GM19239 (cell line): Measurements from ENCODE around the gene FBXL4.

ENCODE experiments used
- DNase-seq: peaks from one replicate; pipeline ENCODE4 v3.0.0; 2011; ENCODE audit warnings: low spot score; ENCODE audit not compliant: insufficient read length
- FAIRE-seq: peaks from 2 replicates; lab custom pipeline; 2011; peaks lifted over from hg19 to GRCh38; lab: Jason Lieb, UNC

The FBXL4 gene

DNA sequence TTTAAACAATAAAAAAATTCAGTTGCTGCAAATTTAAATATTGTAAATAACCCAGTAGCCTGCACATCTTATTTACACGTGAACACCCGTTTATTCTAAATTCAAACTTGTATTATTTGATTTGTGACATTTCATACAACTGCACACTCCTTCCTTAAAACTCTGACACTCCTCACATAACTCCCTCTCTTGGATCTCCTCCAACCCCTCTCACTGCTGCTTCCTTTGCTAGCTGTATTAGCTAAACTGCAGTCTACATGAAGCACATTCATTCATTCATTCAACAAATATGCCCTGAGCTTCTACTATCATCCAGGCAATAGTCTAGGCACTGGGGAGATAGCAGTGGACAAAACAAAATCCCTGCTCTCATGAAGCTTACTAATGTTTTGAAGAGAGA is 47.0 kb downstream of the FBXL4 start:
- DNase-seq, result no peak
- no peak for FAIRE-seq

DNA sequence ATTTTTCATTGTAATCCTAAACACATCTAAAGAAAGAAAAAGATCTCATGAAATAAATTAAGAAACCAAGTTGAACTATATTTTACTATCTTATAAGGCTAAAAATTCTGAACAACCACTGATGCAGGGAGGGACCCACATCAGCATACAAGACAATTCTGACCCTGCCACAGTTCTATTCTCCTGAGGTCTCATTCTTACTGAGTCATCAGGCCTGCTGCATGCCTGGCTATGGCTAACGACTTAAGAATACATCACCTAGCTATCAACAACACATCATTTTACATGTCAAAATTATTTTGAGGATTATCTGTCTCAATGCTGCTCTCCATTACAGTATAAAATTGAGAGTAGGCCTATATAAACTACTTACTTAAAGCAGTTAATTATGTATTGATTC is 52.9 kb downstream of the FBXL4 start:
- DNase-seq (no peak), FAIRE-seq (no peak)

DNA sequence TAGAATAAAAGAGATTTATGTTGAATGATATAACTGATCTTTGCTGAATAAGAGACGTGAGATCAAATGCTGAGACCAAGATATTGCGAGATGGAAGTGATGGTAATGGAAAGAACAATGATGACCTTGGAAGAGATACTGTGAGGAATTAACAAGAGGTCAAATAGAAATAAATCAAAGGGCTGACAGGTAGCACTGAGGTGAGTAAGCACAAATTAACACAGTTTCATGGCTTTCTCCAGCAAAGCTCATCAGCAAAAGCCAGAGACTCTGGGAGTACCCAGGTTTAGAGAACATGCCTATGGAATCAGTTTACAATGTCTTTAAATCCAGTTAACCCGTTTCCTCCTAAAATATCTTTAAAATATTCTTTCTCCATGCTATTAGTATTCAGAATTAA is 60.1 kb downstream of the FBXL4 start:
- FAIRE-seq (no peak), DNase-seq (no peak)

DNA sequence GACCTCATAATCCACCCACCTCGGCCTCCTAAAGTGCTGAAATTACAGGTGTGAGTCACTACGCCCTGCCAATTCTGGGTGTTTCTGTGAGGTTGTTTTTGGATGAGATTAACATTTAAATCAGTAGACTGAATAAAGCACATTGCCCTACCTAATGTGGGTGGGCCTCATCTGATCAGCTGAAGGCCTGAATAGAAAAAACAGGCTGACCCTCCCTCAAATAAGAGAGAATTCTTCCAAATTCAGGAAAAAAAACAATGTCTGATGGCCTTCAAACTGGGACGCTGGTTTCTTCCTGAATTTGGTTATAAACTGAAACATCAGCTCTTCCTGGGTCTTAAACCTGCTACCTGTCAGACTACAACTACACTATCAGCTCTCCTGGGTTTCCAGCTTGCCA is 62.4 kb downstream of the FBXL4 start:
- DNase-seq (no peak), FAIRE-seq (no peak)

DNA sequence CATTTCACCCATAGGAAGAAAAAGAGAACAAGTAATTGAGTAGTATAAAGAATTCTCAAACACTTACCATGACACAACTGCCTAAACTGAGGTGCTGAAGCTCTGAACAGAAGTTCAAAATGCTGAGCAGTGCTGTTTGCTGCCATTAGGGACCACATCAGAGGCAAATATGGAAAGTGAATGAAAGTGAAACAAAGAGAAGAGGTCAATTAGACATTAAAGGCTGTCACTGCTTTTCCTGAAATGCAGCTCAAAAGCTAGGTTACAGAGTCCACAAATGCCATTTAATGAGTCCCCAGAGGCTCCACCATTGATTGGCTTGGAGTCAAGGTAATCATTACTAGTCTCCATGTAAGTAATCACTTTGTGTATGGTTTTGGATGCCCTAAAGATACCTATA is 67.3 kb downstream of the FBXL4 start:
- no peak for FAIRE-seq
- no peak for DNase-seq

DNA sequence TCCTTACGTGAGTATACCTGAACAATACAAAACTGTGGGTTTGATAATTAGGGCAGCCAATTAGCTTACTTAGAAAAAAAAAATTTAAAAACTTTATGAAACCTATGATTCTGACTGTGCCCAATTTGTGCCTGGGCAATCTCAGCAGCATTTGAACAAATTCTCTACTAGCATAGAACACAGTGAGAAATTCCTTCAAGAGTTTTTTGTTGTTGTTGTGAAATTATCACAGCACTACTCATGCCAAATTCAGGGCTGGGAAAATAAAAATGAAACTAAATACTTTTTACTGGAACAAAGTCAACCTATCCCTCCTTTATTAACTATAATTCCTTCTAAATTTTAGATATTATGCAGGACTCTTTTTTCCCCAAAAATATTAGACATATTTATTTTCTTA is 70.5 kb downstream of the FBXL4 start:
- DNase-seq (no peak), FAIRE-seq (no peak)

DNA sequence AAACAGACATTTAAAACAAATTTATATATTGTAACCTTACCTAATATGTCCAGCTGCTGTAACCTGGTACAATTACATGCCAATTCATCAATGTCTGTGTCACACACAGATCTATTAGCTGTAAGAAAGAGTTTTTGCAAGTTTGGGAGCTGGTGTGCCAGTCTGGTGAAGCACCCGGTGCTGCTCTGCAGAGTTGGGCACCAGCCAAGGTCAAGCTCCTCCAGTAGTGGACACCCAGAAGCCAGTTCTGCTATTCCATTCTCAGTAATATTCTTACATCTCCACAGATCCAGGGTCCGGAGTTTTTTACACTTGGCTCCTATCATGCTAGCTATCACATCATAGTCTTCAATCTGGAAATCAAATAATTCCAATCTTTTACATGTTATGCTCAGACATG is 72.4 kb downstream of the FBXL4 start:
- no peak for FAIRE-seq
- DNase-seq, result no peak

DNA sequence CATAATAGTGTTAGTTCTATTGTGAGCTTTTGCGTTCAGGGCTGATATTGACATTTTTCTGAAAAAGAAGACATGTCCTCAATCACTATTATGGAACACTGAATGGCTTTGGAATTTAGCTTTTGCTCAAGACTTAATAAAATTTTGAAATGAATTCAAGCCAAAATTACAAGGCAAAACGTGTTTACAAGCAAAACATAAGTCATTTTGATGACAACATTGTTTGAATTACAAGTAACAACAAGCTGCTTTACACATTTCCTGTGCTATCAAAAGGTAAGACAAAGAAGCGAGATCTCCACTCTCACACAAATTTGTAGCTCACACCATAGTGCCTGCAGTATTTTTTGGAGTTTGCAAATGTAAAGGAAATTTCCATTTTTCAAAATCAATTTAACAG is 75.9 kb downstream of the FBXL4 start:
- no peak for FAIRE-seq
- DNase-seq, result no peak

DNA sequence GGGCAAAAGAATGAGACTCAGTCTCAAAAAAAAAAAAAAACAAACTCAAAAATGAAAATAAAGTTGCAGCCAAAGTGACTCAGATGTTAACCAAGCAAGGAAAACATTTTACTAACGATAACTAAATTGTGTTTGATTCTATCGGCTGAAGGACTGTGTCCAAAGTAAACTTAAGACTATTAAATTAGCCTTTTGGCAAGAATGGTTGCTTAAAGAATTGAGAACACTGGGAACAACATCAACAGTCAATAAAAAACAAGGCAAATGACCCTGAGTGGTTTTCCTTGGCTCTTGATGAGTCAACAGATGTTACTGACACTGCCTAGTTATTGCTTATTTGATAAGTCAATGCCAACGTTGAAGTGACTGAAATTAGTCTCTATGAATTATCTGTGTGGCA is 76.7 kb downstream of the FBXL4 start:
- DNase-seq (no peak), FAIRE-seq (peak; percentile 18)

DNA sequence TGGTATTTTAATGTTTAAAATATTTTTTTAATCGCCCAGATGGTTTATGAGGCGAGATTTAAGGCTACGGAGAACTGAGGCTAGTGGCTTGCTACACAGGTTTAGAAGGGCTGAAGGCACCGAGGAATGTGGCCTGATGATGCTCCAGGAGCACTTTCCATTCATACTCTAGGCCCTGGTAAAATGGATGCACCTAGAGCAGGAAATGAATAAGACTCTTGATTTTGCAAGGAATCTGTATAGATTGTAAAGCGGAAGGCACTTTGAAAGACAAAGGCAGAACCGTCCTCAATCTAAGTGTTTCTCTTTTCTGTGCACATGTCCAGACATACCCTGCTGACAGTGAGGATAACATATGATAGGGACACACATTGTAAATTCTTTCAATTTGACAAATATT is 83.2 kb downstream of the FBXL4 start:
- FAIRE-seq (peak; percentile 4), DNase-seq (no peak)

DNA sequence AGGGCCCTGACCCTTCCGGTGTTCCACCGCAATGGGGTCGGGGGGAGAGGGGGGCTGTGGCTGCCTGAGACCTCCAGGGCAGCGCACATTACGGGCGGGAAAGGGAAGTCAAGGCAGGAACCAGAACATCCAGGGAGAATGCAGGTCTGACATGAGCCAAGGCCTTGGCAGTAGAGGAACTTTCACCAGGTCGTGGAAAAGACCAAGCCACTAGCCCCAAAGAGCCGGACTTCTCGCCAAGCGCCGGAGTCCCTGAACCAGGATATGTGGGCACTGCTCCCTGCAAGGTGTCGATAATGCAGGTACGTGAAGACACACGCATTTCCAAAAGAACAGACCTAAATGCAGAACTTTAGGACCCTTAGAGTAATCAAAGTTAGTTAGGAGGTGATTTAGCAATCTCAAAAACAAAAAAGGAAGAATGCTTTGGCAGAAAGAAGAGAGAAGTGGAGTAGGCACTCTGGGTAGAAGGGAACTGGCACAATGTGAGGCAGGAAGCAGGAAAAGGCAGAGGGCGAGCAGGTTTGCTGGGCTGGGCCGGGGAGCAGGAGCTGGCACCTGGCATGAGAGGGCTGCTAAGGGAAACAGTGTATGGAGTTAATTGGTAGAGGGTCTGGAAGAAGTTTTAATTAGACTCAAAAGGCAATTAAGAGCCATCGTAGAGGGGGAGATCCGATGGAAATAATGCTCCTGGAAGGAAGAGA is 99.1 kb downstream of the FBXL4 start:
- FAIRE-seq, result peak; percentile 33

DNA sequence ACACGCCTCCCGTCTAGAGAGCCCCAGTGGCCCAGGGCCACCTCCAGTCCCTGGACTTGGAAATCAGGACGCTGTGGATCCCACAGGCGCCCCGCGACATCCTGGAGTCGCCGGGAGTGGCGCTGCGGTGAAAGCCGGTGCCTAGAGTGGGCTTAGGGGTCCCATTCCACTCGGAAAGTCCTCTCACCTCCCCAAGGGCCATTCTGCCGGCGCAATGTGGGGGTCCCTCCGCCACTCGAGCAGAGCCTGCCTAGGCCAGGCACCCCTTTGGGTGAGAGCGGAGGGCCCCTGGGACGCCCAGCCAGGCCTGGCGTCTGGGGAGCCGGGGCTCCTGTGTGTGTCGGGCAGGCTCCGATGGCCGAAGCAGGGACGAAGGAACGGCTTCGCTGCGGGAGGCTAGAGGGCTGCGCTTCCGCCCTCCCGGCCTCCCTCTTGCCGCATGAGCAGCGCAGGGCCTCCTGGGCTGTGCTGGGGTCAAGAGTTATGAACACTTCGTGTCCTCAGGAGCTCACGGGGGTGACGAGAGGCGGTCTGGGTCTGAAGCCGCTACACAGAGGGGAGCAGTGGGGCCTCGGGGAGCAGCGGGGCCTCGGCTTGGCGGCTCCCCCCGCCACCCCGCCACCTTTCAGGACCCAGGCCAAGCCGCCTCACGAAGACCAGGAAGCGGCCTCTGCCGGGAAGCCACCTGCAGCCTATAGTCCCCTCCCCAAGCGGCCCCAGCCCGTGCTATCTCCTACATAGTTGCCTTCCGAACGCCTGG is 99.8 kb downstream of the FBXL4 start:
- FAIRE-seq (no peak), DNase-seq (no peak)

More for the DNA sequence above, 99.1 kb downstream of the FBXL4 start:
- no peak for DNase-seq

DNA sequence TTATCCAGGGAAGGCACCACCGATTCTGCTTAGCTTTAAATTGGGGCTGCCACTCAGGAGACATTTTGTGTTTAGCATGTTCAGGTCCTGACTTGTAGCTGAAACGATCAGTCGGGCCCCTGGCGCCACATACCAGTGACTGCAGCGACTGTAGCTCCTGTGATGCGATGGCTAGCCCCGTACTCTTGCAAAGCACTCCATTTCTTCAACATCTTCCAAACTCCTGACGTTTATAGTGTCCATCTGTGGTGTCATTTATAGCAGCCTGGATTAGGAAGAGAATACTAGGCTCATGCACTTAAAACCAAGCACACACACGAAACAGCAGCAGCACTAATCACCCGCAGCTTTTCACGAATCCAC is 100.3 kb downstream of the FBXL4 start:
- FAIRE-seq (no peak), DNase-seq (no peak)

DNA sequence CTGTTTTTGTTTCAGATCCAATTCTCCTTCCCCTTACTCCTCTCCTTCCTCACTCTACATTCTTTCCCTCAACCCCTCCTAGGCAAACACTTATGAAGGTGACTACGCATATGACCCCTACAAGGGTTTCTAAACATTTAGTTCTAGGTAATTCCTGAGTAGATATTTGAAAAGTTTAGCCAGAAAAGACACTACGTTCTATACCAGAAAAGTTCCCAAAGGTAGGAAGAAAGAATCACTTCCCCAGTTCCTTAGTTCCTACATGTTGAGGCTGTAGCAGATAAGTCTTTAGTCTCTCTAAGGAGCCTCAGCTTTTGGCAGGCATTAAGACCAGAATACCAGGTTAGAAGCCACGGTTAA is 101.7 kb downstream of the FBXL4 start:
- DNase-seq (no peak), FAIRE-seq (no peak)

DNA sequence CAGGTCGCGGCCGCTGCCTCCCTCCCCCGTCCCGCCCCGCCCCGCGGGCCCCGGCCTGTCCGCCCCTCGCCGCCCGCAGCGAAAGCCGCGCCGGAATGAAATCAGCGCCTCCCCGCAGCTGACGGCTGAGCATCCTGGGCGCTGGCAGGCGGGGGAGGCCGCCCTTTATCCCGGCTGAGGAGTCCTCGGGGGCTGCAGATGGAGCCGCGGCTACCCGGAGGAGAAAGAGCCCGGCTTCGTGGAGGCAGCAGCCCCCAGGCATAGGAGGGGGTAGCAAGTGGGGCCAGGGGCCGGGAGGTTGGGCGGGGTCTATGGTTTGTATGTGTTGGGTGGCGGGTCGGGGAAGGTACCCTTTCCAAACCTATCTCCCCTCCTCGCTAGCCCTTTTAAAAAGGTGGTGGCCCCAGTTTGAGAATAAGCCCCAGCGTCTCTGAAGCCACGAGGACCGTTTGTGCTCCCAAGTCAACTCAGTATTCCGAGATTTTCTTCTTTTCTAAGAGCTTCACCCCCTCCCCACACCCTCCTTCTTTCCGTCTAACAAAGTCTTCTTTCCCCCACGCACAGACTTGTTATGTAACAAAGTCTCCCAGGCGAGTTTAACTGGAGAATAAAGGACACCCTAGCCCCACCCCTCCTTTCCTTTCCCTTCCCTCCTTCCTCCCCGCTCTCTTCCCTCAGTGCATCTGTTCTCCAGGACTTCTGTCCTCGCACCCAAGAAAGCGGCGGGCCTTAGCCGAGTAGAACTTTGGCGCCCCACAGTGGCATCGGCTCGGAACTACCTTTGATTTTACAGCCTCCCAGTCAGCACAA is 102.3 kb downstream of the FBXL4 start:
- FAIRE-seq (peak; percentile 95), DNase-seq (peak; percentile 65)

DNA sequence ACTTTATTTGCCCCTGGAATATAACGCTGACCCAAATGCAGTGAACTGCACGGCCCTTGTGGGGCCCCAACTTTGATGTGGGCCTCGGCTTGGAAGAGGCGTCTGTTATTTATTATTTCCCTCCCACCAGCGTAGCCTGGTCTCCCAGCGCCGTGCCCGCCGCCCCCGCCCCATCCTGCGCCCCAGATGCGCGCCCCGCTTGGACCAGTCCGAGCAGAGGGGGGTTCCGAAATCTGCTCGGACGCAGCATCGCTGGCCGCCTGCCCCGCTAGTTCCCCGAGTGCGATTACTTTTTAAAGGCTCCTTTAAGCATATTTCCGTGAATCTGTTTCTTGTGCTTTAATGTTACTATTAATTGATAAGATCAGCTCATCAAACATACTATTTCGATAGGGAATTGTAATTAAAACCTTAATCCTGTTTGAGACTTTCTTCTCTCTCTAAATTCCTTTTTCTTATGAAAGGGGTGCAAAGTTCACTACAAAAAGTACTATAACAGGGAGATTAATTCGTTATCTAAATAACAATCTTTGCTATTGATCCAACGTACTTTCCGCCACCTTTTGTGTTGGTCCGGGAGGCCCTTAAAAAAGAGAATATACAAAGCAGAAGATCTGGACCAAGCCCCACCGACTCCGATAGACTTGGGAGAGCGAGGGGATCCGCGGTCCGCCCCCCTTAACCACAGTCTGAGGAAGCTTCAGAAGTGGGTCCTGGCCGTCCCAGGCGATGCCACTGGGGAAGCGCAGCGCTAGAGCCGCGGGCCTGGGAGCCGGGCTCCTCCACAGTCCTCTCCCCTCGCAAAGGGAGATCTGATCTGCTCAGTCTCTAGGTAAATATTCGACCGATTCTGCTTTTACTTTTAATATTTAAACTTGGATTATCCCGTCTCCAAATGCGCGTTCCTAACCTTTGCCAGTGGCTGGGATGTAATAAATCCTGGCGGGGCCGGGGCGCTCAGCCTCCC is 103.2 kb downstream of the FBXL4 start:
- DNase-seq (no peak), FAIRE-seq (no peak)

DNA sequence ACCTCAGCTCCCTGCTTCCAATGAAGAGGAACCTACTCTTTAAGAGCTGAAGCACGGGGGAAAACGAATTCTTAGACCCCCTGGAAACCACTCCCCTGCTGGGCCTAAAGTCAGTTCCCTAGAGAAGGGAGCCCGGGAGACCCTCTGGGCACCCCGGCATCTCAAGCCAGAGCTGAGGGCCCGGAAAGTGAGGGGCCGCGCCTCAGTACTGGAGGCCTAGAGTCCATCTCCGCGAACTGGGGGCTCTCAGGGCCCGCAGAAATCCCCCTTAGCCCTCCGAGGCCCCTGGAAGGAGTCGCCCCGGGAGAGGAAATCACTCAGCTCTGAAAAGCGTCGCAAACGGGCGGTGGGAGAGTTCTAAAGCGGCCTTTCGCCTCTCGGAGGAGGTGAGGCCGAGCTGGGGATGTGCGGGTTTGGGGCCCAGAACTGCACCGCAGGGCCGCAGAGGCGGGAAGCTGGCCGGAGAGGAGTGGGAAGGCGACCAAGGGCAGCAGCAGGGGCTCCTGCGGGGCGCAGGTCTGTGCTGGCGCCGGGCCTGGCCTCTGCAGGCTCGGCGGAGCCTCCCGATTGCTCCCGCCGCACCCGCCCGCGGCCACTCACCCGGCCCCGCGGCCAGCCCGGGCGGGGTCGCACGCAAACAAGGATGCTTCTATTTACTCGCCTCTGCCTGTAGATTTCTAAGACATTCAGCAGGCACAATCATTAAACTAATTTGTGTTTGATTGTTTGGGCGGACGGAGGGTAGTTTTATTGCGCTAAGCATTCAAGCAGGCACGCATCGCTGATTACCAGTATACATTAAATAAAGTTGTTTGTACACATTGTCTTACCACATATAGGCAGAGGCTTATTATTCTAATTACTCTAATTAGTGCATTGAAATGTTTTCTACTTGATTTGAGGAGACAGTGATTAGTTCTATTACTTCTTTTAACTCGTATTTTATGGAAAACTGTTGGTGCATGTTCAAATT is 104.2 kb downstream of the FBXL4 start:
- DNase-seq (no peak), FAIRE-seq (no peak)

DNA sequence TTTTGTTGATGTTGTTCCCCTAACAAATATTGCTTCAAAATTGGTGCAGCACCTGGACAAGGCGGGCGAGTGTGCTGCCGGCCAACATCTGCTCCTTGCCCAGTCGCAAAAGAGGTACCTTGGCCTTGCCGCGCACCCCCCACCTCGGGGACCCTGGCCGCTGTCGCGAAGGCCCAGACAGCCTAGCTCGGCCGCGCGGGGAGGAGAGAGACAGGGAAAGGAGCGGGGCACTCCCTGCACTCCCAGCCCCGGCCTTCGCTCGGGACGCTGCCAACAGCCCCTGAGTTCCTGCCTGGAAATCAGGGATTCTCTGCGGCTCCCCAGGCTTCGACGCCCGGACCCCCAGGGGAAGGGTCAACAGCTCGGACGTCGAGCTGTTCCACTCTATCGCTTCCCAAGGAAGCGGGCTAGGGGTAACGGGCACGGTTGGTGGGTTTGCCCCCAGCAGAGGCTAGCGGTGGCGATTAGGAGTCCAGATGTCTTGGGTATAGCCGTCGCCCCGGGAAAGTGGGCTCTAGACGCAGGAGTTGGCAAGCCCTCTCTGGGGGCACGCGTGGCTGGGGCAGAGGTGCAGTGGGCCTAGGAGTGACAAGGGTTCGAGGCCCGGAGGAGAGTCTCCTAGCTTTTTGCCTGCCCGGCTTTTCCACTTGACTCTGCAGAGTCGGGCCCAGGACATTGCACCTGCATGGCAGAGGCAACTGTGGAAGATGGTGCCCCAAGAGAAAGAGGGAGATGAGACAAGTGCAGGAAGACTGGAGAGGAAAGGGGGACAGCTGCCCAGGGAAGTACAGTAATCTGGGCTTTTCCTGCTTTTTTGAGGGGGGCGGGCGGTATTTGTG is 105.2 kb downstream of the FBXL4 start:
- FAIRE-seq (no peak), DNase-seq (no peak)
